NCI-H1417 (cell line): ENCODE results near the gene MYRIP.
"Not testable (repeated sequence)": the region's sequence is repeated elsewhere in the genome, so short reads cannot be mapped to it uniquely, and the experiment has no call there.

Source experiments
- DNase-seq, 3 experiments: peaks; one replicate each; lab custom pipeline; 2025; lab: John Stamatoyannopoulos, UW

MYRIP gene

DNA sequence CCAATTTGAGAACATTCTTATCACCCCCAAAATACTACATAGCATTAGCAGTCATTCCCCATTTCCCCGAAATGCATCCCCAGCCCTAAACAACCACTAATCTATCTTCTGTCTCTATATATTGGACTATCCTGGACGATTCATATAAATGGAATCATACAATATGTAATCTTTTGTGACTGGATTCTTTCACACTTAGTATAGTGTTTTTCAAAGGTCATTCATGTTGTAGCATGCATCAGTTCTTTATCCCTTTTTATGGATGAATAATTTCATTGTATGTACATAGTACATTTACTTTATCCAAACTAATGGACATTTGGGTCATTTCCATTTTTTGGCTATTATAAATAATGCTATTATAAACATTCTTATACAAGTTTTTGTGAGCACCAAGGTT is 472.6 kb downstream of the MYRIP start:
- DNase-seq = no peak

DNA sequence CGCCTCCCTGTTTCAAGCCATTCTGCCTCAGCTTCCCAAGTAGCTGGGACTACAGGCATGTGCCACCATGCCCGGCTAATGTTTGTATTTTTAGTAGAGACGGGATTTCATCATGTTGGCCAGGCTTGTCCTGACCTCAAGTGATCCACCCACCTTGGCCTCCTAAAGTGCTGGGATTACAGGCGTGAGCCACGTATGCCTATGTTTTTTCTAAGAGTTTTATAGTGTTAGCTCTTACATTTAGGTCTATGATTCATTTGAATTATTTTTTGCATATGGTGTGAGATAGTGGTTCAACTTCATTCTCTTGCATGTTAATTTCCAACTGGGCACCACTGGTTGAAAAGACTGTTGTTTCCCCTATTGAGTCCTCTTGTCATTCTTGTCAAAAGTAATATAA is 473.6 kb downstream of the MYRIP start:
- not testable (repeated sequence) for DNase-seq

DNA sequence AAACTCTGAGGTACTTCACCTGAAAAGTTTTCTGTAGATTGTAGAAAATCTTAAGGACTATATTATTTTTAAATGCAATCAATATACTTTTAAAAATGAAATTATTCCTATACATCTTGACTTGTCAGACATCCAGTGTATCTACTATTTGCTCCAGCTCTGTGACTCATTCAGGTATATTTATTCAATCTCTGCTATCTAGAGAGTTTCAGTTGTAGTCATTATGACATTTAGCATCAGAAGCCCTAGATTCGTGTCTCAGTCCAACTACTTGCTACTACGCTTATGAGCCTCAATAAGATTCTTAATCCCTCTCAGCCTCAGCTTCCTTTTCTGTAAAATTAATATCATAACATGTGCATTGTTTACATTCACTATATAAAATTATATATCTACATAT is 477.8 kb downstream of the MYRIP start:
- DNase-seq = no peak

DNA sequence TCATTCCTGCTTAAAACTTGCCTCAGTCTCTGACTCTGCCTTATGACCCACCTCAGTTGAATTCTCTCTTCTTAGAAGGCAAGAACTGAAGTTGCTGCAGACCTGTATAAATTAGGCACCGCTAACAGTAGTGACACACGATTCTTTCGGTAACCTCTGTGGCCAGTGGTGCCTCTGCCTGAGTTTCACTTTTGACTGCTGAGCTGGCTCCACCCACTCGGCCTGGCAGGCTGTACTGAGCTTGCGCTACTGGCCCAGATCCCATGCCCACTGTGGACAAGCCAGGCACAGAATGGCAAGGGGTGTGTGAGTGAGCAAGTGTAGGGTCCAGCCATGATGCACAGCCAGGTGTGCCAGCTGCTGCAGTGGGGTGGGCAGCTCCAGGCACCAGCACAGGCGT is 481.0 kb downstream of the MYRIP start:
- no peak for DNase-seq

DNA sequence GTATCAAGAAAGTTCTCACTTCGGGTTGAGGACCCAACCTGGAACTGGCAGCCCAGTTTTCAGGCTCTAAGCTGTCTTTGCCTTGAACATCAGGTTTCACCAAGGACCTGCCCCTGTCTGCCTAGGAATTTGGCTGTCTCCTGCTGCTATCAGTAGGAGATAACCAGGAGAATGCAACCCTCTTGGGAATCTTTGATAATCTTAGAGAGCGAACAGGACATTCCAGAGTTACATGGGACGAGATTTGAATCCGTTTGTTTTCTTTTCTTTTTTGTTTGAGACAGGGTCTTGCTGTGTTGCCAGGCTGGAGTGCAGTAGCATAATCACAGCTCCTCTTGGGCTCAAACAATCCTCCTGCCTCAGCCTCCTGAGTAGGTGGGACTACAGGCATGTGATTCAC is 482.1 kb downstream of the MYRIP start:
- DNase-seq = no peak

DNA sequence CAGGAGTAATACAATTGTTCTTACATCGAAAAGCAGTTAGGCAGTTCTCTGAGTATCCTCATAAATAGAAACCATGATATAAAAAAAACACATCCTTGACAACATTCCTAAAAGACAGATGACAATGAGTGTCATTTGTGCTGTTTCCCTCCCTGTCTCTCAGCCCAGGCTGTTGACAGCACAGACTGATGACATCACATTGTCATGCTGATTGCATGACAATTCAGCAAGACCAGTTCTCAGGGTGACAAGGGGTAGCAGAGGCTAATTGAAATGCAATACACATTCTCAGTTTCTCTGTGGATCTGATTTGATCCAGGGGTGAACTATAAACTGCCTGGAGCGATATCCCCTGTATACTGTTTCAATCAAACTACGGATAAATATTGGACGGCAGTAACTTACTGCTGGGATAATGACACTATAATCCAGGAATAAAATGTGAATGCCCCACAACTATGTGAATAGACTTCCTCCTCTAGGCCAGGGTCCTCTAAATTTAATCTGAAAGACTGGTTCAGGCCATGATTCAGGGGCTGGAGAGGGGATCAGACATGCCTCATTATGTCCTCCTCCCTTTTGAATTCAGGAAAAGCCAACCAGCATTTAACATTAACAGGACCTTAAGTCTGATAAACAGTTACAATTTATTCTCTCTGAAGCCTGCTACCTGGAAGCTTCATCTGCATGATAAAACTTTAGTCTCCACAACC is 483.4 kb downstream of the MYRIP start:
- peak in 1 of 3 experiments; percentile 1 for DNase-seq

DNA sequence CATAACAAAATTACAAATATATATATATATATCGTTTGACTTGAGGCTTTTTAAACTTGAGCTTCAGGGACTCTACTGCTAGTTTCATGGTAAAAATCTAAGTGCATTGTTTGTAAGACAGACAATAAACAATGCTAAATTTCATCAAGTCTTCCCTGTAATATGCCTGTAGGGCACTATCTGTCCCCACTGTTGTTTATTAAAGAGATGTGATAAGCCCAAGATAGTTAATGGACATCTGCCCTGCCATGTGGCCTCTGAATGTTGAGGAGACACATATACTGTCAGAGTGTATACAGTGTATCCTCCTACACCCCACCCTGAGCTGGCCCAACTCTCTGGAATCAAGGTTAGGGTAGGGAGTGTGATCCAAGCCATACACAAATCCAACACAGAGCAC is 485.0 kb downstream of the MYRIP start:
- no peak for DNase-seq

DNA sequence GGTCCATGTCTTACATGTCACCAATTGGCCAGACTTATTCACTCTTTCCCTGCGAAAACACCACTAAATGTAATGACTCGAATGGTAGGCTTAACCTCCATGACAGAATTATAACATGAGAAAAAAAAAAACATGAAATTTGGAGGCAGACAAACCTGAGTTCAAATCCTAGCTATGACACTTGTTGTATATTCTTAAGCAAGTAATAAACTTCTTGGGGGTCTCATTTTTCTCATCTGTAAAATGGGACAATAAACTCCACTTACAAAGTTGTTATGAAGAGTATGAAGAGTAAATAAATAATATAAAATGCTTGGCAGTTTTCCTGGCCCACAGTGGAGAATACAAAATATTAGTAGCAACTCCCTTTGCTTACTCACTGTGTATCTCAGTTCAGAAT is 488.7 kb downstream of the MYRIP start:
- DNase-seq = no peak

DNA sequence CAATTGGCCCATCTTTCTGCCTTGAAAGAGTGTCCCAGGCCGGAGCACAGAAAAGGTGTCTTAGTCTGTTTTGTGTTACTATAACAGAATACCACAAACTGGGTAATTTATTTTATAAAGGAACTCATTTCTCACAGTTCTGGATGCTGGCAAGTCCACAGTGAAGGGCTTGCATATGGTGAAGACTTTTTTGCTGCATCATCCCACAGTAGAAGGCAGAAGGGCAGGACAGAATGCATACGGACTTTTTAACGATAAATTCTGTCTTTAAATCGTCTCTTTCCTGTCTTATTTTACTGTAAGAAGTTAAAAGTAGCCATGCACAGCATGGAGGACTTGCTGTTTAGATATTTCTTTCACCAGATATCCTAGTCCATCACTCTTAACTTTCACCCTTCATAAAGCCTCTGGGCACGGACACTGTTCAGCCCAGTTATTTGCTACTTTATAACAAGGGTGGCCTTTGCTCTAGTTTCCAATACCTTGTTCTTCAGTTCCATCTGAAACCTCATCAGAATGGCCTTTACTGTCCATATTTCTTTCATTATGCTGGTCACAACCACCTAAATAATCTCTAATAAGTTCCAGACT is 489.8 kb downstream of the MYRIP start:
- DNase-seq = no peak

DNA sequence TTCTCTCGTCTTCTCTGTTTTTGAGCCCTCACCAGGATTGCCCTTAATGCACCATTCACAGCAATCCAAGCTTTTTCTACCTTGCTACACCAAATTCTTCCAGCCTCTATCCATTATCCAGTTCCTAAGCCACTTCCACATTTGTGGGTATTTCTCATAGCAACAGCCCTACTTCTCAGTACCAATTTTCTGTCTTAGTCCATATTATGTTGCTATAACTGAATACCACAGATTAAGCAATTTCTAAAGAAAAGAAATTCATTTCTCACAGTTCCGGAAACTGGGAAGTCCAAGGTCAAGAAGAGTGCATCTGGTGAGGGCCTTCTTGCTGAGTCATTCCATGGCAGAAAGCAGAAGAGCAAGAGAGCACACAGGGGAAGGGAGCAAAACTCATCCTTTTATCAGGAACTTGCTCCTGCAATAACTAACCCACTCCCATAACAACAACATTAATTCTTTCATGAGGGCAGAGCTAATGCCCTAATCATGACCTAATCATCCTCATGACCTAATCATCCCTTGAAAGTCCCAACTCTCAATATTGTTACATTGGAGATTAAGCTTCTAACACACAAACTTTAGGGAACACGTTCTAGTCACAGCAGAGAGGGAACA is 490.4 kb downstream of the MYRIP start:
- DNase-seq = no peak

DNA sequence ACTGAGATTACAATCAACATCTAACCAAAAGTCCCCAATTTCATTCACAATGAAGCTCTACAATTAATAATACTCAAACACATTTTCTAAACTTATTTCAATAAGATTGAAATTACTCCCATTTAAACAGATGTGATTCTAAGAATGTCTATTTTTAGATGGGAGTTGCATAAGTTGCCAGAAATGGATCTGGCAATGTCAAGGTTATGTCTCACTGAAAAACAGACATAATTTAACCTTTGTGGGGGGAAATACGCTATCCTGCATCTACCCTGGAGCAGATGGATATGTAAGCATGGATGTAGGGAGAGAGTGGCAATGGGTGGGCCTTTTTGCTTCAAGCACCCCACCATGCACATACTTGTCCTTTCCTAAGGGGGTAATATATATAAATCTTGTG is 493.4 kb downstream of the MYRIP start:
- DNase-seq = no peak

DNA sequence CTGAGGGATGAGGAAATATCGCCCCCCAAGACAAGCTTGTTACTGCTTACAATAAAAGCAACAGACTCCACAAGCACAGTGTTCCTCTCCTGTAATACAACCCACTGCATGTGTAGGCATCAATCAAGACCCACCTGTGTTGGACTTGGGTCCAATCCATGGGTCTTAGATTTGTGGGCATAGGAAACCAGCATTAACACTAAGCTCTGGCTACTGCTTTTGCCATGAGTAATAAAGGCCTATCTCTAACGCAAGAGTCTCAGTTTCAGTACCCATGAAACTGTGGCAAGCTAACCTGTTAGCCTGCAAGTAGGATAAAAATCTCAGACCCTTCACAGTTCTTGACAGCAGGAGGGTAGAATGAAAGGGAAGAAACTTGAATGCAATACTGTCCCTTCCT is 494.9 kb downstream of the MYRIP start:
- DNase-seq = no peak

DNA sequence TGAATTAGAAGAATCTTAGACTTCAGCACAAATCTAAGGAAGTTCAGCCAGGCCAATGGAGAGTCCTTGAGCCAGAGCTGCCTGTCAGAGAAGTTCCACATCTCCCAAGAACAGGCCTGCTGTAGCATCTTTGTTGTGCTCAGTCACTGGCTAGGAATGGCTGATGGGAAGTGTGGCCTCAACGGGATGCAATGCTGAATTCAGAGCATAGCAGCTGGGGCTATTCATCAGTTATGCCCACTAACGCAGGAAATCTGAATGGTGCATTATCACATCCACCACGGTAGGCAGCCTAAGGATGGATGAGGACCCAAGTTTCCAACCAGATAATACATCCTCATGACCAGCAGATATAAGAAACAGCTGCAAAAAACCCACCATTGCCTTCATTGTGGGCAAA is 496.9 kb downstream of the MYRIP start:
- no peak for DNase-seq

DNA sequence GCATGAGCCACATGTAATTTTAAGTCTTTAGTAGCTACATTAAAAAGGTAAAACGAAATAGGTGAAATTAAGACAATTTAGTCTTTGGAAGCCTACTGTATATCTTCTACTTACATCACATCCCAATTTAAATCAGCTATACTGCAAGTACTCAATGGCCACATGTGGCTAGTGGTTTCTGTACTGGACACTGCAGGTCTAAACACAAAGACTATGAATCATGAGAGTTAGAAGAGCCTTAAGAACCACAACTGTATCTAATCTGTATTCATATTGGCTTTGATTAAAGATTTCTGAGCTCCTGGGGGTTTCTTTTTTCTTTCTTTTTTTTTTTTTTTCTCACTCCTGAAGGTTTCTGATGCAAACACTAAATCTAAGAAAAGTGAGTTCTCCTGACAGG is 497.8 kb downstream of the MYRIP start:
- DNase-seq = no peak

DNA sequence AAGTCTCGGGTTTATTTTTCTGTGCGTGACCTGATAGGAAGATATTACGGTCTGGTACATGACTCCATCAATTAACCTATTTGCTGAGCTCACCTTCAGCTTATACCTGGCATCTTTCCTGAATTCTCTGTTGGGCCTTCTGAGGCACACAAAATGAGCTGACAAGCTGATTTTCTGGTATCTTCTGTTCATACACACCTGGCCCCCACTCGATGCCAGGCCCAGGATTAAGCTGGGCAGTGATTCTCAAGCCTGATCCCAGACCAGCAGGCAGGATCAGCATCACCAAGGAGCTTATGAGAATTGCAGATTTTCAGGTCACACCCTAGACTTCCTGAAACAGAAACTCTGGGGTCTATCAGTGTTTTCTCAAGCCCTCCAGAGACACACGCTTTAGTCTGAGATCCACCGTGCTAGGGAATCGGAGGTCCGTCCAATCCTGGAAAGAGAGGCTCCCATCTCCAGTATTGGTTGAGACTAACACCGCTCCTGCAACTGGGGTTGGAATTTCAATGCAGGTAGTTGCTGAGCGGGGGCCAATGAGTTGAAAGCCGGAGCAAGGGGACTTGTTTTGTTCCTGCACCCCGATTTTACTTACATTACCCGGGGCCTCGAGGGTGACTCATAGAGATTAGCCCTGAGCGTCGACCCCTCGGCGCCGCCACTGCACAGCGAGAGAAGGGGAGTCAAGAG is 499.5 kb downstream of the MYRIP start:
- peak in 1 of 3 experiments; percentile 30 for DNase-seq

DNA sequence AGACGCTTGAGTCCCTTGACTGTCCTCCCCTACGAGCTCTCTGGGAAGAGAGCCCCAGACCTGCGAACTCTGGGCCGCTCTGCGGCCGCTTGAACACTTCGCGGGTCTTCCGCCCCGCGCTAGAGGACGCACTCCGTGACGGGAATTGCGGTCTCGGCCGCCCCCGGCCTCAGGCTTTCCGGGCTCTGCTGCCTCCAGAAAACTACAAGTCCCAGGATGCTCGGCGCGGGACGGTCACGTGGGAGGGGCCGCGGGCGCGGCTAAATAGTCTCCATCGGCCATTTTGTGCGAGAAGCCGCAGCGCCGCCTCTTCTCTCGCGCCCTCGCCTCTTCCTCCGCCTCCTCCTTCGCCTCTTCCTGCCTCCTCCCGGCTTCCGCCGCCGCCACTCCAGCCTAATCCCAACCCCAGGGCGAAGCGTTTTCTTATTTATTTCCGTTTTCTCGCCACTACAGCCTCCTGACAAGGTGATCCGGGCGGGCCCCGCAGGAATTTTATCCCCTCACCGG is 500.1 kb downstream of the MYRIP start, which contains the start of gene EIF1B:
Gene EIF1B (plus strand): TSS at position 290 of the 507 bp plus-strand sequence. CDS start 235 bp downstream, outside the sequence.
- DNase-seq = peak; percentile 90 to 96 (median 91)
